ENCODE data around the gene THEMIS.

Gene THEMIS

GRCh38 chr6:127859956-127860355 is 40.9 kb downstream of the THEMIS start:
- DNase-seq (ENCODE audit: low read depth, low spot score): no peak

- peak; percentile 2 for DNase-seq (ENCODE audit: low read depth, low spot score)
These were observed 42.0 kb downstream of the THEMIS start for GRCh38 chr6:127858727-127859391.

- no peak for DNase-seq (ENCODE audit: low read depth, low spot score)
These were observed 43.7 kb downstream of the THEMIS start for GRCh38 chr6:127857051-127857637.

DNA sequence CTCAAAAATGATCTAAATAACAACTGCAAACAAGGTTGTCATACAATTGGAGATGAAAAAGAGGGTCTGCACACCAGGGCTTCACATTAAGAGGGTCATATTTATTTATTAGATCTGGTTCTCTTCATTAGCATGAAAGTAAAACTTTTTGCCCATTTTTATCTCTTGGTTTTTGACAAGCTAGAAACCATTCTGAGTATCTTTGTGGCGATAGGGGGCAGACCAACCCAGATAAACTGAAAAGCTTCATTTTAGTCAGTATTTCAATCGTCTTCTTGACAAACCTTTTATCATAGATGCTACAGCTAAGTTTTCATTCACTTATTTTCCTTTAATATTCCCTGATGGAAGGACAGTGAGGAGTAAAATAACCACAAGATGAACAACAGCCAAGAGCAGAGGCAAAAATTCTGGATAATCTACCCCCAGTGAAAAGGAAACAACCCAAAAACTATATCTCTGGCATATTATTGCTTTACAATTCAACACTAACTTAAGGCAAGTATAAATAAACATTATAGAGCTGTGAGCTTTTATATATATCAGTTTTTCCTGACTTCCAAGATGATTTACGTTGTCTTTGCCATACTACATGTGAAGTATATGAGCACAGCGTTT is 45.2 kb downstream of the THEMIS start:
- no peak for DNase-seq (ENCODE audit: low read depth, low spot score)

- no peak for DNase-seq (ENCODE audit: low read depth, low spot score)
These were observed 46.8 kb downstream of the THEMIS start for GRCh38 chr6:127854009-127854408.

DNA sequence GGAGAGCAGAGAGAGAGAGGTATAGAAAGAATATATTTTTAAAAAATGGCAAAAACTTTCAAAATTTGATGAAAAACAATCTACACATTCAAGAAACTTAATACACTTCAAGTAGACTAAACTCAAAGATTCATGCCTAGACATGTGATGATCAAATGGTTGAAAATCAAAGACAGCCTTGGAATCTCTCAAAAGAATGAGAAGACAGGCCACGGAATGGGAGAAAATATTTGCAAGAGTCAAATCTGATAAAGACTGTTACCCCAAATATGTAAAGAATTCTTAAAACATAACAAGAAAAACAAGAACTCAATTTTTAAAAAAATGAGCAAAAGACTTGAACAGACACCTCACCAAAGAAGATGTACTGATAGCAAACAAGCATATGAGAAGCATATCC is 49.7 kb downstream of the THEMIS start:
- DNase-seq (ENCODE audit: low read depth, low spot score): no peak

DNA sequence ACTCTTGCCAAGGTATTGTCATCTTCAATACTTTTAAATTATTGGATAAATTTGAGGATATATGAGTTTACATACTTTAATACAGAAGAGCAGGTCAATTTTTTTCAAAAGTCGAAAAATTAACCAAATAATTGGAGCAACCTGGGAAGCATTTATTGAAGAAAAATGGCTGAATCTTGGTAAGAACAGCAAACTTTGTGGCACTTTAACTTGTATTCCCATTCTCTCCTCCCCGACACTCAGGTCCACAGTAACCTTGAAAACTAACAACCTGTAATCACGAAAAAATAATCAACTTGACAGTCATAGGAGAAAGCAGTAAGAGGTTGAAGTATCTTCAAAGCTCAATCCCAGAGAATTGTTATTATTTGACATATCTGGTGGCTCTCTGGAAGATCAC is 55.6 kb downstream of the THEMIS start:
- no peak for DNase-seq (ENCODE audit: low read depth, low spot score)

DNA sequence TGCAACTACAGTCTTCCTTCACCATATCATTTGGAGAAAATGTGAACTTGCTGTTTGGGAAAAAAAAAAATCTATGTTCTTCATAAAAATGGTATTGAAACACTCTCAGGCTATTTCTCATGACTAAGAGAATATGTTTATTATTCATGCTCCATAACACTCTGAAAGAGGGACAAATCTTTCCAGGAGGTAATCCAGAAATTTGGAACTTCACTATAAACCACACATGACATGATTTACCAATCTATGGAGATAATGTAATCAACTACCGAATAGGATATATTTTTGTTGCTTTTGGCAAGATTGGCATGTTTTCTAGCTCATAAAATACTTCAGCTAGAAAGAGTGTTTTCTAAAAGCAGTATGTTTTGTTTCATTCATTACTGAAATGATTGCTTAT is 56.3 kb downstream of the THEMIS start:
- no peak for DNase-seq (ENCODE audit: low read depth, low spot score)

GRCh38 chr6:127843582-127843981 is 57.3 kb downstream of the THEMIS start:
- DNase-seq (ENCODE audit: low read depth, low spot score): no peak

GRCh38 chr6:127842562-127842961 is 58.3 kb downstream of the THEMIS start:
- DNase-seq (ENCODE audit: low read depth, low spot score): no peak

GRCh38 chr6:127841811-127842210 is 59.0 kb downstream of the THEMIS start:
- DNase-seq (ENCODE audit: low read depth, low spot score): no peak

DNA sequence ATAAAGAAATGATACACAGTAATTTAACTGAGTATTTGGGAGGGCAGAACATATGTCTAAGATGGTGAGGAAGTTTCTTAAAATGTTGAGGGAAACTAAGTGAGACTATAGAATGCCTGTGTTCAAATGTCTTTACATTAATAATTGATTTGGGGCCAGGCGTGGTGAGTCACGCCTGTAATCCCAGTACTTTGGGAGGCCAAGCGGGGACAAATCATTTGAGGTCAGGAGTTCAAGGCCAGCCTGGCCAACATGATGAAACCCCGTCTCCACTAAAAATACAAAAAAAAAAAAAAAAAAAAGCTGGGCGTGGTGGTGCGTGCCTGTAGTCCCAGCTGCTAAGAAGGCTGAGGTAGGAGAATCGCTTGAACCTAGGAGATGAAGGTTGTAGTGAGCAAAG is 66.7 kb downstream of the THEMIS start:
- no peak for DNase-seq (ENCODE audit: low read depth, low spot score)

- DNase-seq (ENCODE audit: low read depth, low spot score): no peak
These were observed 67.5 kb downstream of the THEMIS start for GRCh38 chr6:127833336-127833735.

DNA sequence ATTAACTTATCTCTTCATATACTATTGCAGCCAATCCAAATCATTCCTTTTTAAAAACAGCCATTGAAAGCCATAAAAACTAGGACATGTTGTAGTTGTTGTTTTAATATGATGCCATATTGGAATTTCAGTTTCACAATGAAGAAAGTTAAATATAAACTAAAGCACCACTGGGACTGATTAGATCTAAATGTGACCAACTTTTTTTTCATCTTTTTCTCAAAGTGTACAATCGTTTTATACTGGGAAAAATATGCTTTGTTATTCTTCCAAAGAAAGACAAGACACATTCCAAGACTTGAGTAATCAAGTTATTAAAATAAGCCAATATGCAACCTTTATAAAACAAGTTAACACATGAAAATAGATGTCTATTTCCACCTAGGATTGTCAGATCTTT is 68.5 kb downstream of the THEMIS start:
- no peak for DNase-seq (ENCODE audit: low read depth, low spot score)

- DNase-seq (ENCODE audit: low read depth, low spot score): no peak
These were observed 76.8 kb downstream of the THEMIS start for GRCh38 chr6:127824061-127824460.

- no peak for DNase-seq (ENCODE audit: low read depth, low spot score)
These were observed 79.4 kb downstream of the THEMIS start for GRCh38 chr6:127821431-127821830.

GRCh38 chr6:127818149-127818548 is 82.7 kb downstream of the THEMIS start:
- DNase-seq (ENCODE audit: low read depth, low spot score): no peak

- no peak for DNase-seq (ENCODE audit: low read depth, low spot score)
These were observed 84.2 kb downstream of the THEMIS start for GRCh38 chr6:127816643-127817042.

GRCh38 chr6:127813699-127814027 is 87.2 kb downstream of the THEMIS start:
- DNase-seq (ENCODE audit: low read depth, low spot score): no peak

- DNase-seq (ENCODE audit: low read depth, low spot score): no peak
These were observed 87.7 kb downstream of the THEMIS start for GRCh38 chr6:127812985-127813698.

DNA sequence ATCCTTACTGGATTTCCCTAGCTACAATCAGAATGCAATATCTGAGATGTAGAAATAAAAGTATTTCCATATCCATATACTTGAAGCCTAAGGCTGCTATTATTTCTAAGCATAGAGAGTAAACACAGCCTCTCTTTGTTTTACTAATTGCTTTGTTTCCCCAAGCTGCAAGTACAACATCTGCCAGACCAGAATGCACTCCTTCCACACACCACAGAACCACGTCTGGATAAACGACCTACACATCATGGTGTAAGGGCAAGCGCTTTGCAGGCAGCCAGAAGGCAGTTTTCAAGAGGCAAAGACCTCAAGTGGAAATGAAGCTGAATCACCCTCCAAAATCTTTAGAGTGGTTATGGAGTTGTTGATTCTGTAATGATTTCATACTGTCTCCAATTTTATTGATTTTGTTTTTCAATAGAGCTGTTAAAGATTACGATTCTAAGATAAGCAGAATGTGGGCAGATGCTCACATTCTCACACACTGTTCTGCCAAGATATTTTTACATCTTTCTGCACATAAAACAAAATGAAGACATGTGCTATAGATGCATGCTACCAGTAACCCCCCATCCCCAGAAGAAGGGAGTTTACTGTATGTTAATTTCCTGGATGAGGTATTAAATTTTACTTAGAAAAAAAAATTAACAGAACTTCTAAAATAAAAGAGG is 88.8 kb downstream of the THEMIS start:
- DNase-seq (ENCODE audit: low read depth, low spot score): no peak

DNA sequence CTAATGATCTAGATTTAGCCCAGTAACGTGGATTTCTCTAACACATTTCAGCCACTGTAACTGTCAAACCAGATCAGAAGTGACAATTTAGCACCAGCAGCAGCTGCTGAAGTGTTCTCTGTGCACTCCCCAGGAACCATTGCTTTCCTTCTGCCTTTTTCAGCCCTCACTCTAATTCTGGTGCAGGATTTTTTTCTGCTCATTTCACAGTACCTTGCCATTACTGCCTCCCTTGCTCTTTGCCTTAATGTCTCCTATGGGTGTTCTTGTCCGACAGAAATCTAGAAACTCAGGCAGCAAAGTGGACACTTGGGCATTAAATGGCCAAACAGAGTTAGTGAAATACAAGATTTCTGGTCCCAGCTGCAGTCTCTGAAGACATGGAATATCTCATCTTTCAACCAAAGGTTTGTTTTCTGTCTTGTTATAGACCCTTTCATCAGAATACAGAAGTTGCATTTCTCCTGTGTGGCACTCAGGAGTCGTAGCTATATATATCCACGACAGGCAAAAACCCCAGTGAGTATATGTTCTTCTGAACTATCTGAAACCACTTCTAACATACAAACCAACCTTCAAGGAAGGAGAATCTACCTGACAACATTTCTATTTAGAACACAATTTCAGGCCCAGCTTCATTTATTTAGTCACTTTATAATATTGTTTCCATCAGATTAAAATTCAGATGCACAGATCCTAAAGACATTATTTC is 92.9 kb downstream of the THEMIS start:
- no peak for DNase-seq (ENCODE audit: low read depth, low spot score)

Data from ELF-1 (cell line).